Kidney epithelial cell (primary cell): ENCODE results near the gene ALG12. TPM values are rescaled to one million over a fixed set of nuclear protein-coding genes. Genes with fewer than 3 reads are reported as not detected.

ENCODE experiments used
- DNase-seq: peaks from one replicate; pipeline ENCODE4 v3.0.0-alpha.2; 2010; ENCODE audit warnings: low read depth
- H3K27me3 ChIP-seq: 2 replicates; pipeline ENCODE4 v1.6.0; 2011; ENCODE audit warnings: low read length; ENCODE audit not compliant: control insufficient read depth, insufficient read depth
- H3K36me3 ChIP-seq: 2 replicates; pipeline ENCODE4 v1.5.1; 2011; ENCODE audit warnings: low read length; ENCODE audit not compliant: control insufficient read depth, insufficient read depth
- H3K4me3 ChIP-seq: 2 replicates; pipeline ENCODE4 v1.5.1; 2011; ENCODE audit warnings: low read depth, mild to moderate bottlenecking, control low read depth, low read length
- total RNA-seq: library from RNA; depleted of rRNA; stranded (reverse); fragments of >200 nt; gene quantifications from 2 replicates; pipeline ENCODE4 v1.2.3, GENCODE V29; 2015
- TF ChIP-seq, protein P1 (sequence below): IDR thresholded peaks from 2 replicates; pipeline ENCODE4 v1.5.1; 2011; ENCODE audit warnings: mild to moderate bottlenecking, moderate library complexity, low read length, control low read depth, inconsistent platforms; ENCODE audit not compliant: insufficient read depth, poor library complexity, severe bottlenecking

ALG12 gene
- total RNA-seq, 1 donor from 2014 or later: 24.3 TPM

GRCh38 chr22:49896201-49896600, 22.0 kb downstream of the ALG12 start:
- Histone ChIP-seq H3K27me3 (no peaks in the 10 kb centered on the region), H3K4me3 (no peak overlapping the region), H3K36me3 (no peaks in the 10 kb centered on the region)
- TF ChIP-seq, protein P1, sequence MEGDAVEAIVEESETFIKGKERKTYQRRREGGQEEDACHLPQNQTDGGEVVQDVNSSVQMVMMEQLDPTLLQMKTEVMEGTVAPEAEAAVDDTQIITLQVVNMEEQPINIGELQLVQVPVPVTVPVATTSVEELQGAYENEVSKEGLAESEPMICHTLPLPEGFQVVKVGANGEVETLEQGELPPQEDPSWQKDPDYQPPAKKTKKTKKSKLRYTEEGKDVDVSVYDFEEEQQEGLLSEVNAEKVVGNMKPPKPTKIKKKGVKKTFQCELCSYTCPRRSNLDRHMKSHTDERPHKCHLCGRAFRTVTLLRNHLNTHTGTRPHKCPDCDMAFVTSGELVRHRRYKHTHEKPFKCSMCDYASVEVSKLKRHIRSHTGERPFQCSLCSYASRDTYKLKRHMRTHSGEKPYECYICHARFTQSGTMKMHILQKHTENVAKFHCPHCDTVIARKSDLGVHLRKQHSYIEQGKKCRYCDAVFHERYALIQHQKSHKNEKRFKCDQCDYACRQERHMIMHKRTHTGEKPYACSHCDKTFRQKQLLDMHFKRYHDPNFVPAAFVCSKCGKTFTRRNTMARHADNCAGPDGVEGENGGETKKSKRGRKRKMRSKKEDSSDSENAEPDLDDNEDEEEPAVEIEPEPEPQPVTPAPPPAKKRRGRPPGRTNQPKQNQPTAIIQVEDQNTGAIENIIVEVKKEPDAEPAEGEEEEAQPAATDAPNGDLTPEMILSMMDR: no peak
- no peak for DNase-seq

- H3K36me3 ChIP-seq: no peaks in the 10 kb centered on the region
- H3K27me3 ChIP-seq: no peaks in the 10 kb centered on the region
- TF ChIP-seq, protein P1: no peak
- DNase-seq: no peak
- no peak overlapping the region for H3K4me3 ChIP-seq
Observed at GRCh38 chr22:49894322-49895054, 23.8 kb downstream of the ALG12 start.

GRCh38 chr22:49893025-49893424, 25.2 kb downstream of the ALG12 start:
- DNase-seq: no peak
- Histone ChIP-seq H3K4me3 (no peak overlapping the region), H3K27me3 (no peaks in the 10 kb centered on the region), H3K36me3 (peaks cover 2% of the 10 kb centered on the region)
- TF ChIP-seq, protein P1: no peak

GRCh38 chr22:49892226-49892899, 25.9 kb downstream of the ALG12 start:
- Histone ChIP-seq H3K4me3 (no peak overlapping the region), H3K27me3 (no peaks in the 10 kb centered on the region), H3K36me3 (peaks cover 2% of the 10 kb centered on the region)
- no peak for DNase-seq
- TF ChIP-seq, protein P1: no peak

DNA sequence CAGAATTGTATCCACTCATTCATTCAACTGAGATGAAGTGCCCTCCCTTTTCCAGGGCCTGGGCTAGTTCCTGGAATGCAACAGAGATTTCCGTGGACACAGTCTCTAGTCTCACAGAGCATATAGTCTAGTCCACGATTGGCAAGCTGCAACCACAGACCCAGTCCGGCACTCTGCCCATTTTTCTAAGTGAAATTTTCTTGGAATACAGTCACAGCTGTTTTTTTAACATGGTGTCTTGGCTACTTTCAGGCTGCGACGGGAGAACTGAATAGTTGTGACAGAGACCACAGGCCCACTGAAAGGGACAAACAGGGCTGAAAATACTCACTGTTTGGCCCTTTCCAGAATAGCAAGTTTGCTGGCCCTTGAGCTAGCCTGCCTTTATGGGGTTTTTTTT, 29.2 kb downstream of the ALG12 start:
- DNase-seq: no peak
- Histone ChIP-seq H3K36me3 (peaks cover 4% of the 10 kb centered on the region), H3K27me3 (no peaks in the 10 kb centered on the region), H3K4me3 (no peak overlapping the region)
- TF ChIP-seq, protein P1: no peak
